Stimulated activated CD8-positive, alpha-beta memory T cell treated with anti-CD3 and anti-CD28 coated beads, Interleukin-2, amount 100 ng/mL, for 1 hour (primary cell): ENCODE data around the gene ZNF432.
"Not testable (repeated sequence)": the region's sequence is repeated elsewhere in the genome, so short reads cannot be mapped to it uniquely, and the experiment has no call there.

Experiments
- DNase-seq, 2 donors: peaks; one replicate each; pipeline ENCODE4 v3.0.0-alpha.2; 2020; ENCODE audit warnings: low read depth in 2 of 2

ZNF432 gene

GRCh38 chr19:52048555-52049501 is at the start of gene ZNF432:
Gene ZNF432 (minus strand): TSS chr19:52048838. CDS start chr19:52046868, 1,970 bp downstream.
- DNase-seq, result peak; percentile 61 to 68

- DNase-seq, result not testable (repeated sequence)
These were observed 47.8 kb upstream of the ZNF432 start for GRCh38 chr19:52096416-52096815.

- DNase-seq, result peak; percentile 67 to 74
These were observed 46.8 kb upstream of the ZNF432 start, which contains the start of gene ZNF841 for GRCh38 chr19:52095172-52096014. Gene ZNF841 (minus strand): TSS chr19:52095765. CDS start chr19:52084801, 10,964 bp downstream.

- no peak for DNase-seq
These were observed 46.0 kb upstream of the ZNF432 start for GRCh38 chr19:52094526-52095130.

GRCh38 chr19:52086481-52086880 is 37.8 kb upstream of the ZNF432 start:
- no peak for DNase-seq

- no peak for DNase-seq
These were observed 21.9 kb upstream of the ZNF432 start for GRCh38 chr19:52070496-52070895.

- no peak for DNase-seq
These were observed 21.0 kb upstream of the ZNF432 start for GRCh38 chr19:52069653-52070052.

GRCh38 chr19:52066258-52066863 is 17.7 kb upstream of the ZNF432 start:
- DNase-seq, result no peak

GRCh38 chr19:52065399-52065798 is 16.8 kb upstream of the ZNF432 start:
- no peak for DNase-seq

- DNase-seq, result not testable (repeated sequence)
These were observed 7.8 kb upstream of the ZNF432 start for GRCh38 chr19:52056480-52056879.

- not testable (repeated sequence) for DNase-seq
These were observed 3.1 kb upstream of the ZNF432 start for GRCh38 chr19:52051736-52052135.

- no peak for DNase-seq
These were observed 9.5 kb downstream of the ZNF432 start for GRCh38 chr19:52039169-52039568.

GRCh38 chr19:52034051-52034728 is 14.4 kb downstream of the ZNF432 start:
- no peak for DNase-seq

GRCh38 chr19:52028780-52029123 is 19.9 kb downstream of the ZNF432 start:
- no peak for DNase-seq

- peak; percentile 69 to 71 for DNase-seq
These were observed 20.4 kb downstream of the ZNF432 start, which contains the start of gene ZNF614 for GRCh38 chr19:52028027-52028779. Gene ZNF614 (minus strand): TSS chr19:52028379. CDS start chr19:52025745, 2,634 bp downstream.

GRCh38 chr19:52026255-52026990 is 22.2 kb downstream of the ZNF432 start:
- DNase-seq, result not testable (repeated sequence)

GRCh38 chr19:52024478-52024877 is 24.2 kb downstream of the ZNF432 start:
- DNase-seq, result not testable (repeated sequence)

- no peak for DNase-seq
These were observed 26.4 kb downstream of the ZNF432 start for GRCh38 chr19:52022193-52022592.

GRCh38 chr19:52020506-52020905 is 28.1 kb downstream of the ZNF432 start:
- DNase-seq, result no peak
